HG03196 (cell line): ENCODE results near the gene ALG10B.
"Not testable (repeated sequence)": the region's sequence is repeated elsewhere in the genome, so short reads cannot be mapped to it uniquely, and the experiment has no call there.

Experiments used
- ATAC-seq: cut with Tn5 transposase; IDR thresholded peaks from one replicate; pipeline ENCODE4 v1.9.1; 2021; ENCODE audit not compliant: unreplicated experiment

Gene ALG10B

GRCh38 chr12:38316391-38317129, at the start of gene ALG10B:
Gene ALG10B (plus strand): TSS chr12:38316774. CDS start chr12:38316894, 120 bp downstream.
- ATAC-seq = peak; percentile 100

GRCh38 chr12:38268612-38269011, 48.0 kb upstream of the ALG10B start:
- ATAC-seq = no peak

GRCh38 chr12:38269897-38270296, 46.7 kb upstream of the ALG10B start:
- ATAC-seq = no peak

- ATAC-seq = no peak
Observed at GRCh38 chr12:38279756-38280155, 36.8 kb upstream of the ALG10B start.

GRCh38 chr12:38282886-38283285, 33.7 kb upstream of the ALG10B start:
- ATAC-seq = no peak

GRCh38 chr12:38289396-38289795, 27.2 kb upstream of the ALG10B start:
- ATAC-seq = no peak

- no peak for ATAC-seq
Observed at GRCh38 chr12:38291160-38291559, 25.4 kb upstream of the ALG10B start.

GRCh38 chr12:38302972-38303371, 13.6 kb upstream of the ALG10B start:
- ATAC-seq = not testable (repeated sequence)

- not testable (repeated sequence) for ATAC-seq
Observed at GRCh38 chr12:38321966-38322365, 5.4 kb downstream of the ALG10B start.

GRCh38 chr12:38324912-38325311, 8.3 kb downstream of the ALG10B start:
- no peak for ATAC-seq

GRCh38 chr12:38327356-38327755, 10.8 kb downstream of the ALG10B start:
- ATAC-seq = no peak

GRCh38 chr12:38328306-38328895, 11.8 kb downstream of the ALG10B start:
- no peak for ATAC-seq

GRCh38 chr12:38330414-38330813, 13.8 kb downstream of the ALG10B start:
- ATAC-seq = not testable (repeated sequence)

- no peak for ATAC-seq
Observed at GRCh38 chr12:38332814-38333213, 16.2 kb downstream of the ALG10B start.

- no peak for ATAC-seq
Observed at GRCh38 chr12:38342444-38342843, 25.9 kb downstream of the ALG10B start.

GRCh38 chr12:38343256-38343655, 26.7 kb downstream of the ALG10B start:
- ATAC-seq = not testable (repeated sequence)

GRCh38 chr12:38343916-38344315, 27.3 kb downstream of the ALG10B start:
- ATAC-seq = not testable (repeated sequence)

- ATAC-seq = peak; percentile 99
Observed at GRCh38 chr12:38350342-38351174, 34.0 kb downstream of the ALG10B start.

GRCh38 chr12:38351175-38351508, 34.6 kb downstream of the ALG10B start:
- peak; percentile 2 for ATAC-seq

GRCh38 chr12:38367506-38367905, 50.9 kb downstream of the ALG10B start:
- no peak for ATAC-seq

- ATAC-seq = no peak
Observed at GRCh38 chr12:38370311-38370710, 53.7 kb downstream of the ALG10B start.

- ATAC-seq = no peak
Observed at GRCh38 chr12:38373784-38374183, 57.2 kb downstream of the ALG10B start.
